GM06990 (cell line): Measurements from ENCODE around the gene ZFR.

Source experiments
- DNase-seq: peaks from one replicate; pipeline ENCODE4 v3.0.0-alpha.2; 2011; ENCODE audit not compliant: insufficient read length; ENCODE audit errors: extremely low read depth
- H3K27me3 ChIP-seq: replicated peaks from 2 replicates; pipeline ENCODE4 v1.6.0; 2011; ENCODE audit warnings: low read length; ENCODE audit not compliant: control insufficient read depth, insufficient read depth
- H3K36me3 ChIP-seq: 2 replicates; pipeline ENCODE4 v1.5.1; 2011; ENCODE audit warnings: low read length; ENCODE audit not compliant: control insufficient read depth, insufficient read depth
- H3K4me3 ChIP-seq: replicated peaks from 2 replicates; pipeline ENCODE4 v1.5.1; 2011; ENCODE audit warnings: low read depth, mild to moderate bottlenecking, control low read depth, low read length
- TF ChIP-seq, protein P1 (sequence below): IDR thresholded peaks from 2 replicates; pipeline ENCODE4 v1.5.1; 2011; ENCODE audit warnings: low read length, control low read depth, mild to moderate bottlenecking, inconsistent platforms; ENCODE audit not compliant: insufficient read depth, poor library complexity, severe bottlenecking

The ZFR gene

DNA sequence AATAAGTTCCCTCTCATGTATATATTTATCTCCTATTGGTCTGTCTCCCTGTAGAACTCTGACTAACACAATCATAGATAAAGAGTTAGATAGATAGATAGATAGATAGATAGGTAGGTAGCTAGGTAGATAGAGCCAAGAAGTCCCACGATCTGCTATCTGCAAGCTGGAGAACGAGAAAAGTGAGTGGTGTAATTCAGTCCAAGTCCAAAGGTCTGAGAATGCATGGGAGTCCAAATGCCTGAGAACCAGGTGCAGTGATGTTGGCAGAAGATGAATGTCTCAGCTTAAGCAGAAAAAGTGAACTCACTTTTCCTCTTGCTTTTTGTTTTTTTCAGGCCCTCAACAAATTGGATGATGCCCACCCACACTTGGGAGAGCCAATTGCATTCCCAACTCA lies 37.7 kb upstream of the ZFR start:
- no peaks in the 10 kb centered on the region for H3K36me3 ChIP-seq
- H3K4me3 ChIP-seq, result no peak overlapping the region
- TF ChIP-seq, protein P1, sequence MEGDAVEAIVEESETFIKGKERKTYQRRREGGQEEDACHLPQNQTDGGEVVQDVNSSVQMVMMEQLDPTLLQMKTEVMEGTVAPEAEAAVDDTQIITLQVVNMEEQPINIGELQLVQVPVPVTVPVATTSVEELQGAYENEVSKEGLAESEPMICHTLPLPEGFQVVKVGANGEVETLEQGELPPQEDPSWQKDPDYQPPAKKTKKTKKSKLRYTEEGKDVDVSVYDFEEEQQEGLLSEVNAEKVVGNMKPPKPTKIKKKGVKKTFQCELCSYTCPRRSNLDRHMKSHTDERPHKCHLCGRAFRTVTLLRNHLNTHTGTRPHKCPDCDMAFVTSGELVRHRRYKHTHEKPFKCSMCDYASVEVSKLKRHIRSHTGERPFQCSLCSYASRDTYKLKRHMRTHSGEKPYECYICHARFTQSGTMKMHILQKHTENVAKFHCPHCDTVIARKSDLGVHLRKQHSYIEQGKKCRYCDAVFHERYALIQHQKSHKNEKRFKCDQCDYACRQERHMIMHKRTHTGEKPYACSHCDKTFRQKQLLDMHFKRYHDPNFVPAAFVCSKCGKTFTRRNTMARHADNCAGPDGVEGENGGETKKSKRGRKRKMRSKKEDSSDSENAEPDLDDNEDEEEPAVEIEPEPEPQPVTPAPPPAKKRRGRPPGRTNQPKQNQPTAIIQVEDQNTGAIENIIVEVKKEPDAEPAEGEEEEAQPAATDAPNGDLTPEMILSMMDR, result no peak
- no peaks in the 10 kb centered on the region; the same call in 1 of the 2 replicates for H3K27me3 ChIP-seq
- no peak for DNase-seq

DNA sequence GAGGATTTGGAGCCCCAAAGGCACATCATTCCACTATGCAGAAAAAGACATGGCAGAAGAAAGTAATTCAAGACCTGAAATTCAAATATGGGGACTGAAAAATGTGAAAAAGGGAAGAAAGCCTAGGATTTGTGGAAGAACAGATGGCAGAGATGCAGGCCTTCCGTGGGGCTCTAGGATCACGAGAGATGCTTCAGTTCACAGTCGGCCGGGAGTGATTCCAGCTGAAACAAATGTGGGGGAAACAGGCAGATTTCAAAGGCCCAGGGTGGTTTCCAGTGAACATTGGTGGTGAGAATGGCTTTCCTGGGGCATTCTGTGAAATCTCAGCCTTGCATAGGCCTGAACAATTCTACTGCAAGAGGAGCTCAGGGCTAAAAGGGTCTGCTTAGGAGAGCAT lies 34.6 kb upstream of the ZFR start:
- Histone ChIP-seq H3K36me3 (no peaks in the 10 kb centered on the region), H3K27me3 (no peaks in the 10 kb centered on the region; the same call in 1 of the 2 replicates), H3K4me3 (no peak overlapping the region)
- TF ChIP-seq, protein P1, result no peak
- DNase-seq, result no peak

DNA sequence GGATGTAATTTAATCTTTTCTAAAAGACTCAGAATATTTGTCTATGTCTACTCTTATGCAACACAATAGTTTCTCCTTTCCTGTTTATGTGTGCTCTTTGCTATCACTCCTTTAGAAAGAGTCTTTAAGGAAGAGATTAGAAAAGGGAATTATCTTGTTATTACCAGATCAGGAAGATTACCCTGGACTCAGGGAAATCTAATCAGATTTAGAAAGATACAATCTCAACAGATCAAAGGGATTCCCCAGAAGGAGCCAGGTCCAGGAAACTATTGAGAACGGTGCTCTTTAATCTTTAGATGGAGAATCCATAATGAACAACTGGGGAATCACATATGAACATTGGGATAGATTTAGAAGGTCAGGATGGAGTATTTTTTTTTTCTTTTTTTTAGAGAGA lies 32.4 kb upstream of the ZFR start:
- TF ChIP-seq, protein P1, result no peak
- Histone ChIP-seq H3K4me3 (no peak overlapping the region), H3K27me3 (no peaks in the 10 kb centered on the region; the same call in 1 of the 2 replicates), H3K36me3 (no peaks in the 10 kb centered on the region)
- DNase-seq, result no peak

DNA sequence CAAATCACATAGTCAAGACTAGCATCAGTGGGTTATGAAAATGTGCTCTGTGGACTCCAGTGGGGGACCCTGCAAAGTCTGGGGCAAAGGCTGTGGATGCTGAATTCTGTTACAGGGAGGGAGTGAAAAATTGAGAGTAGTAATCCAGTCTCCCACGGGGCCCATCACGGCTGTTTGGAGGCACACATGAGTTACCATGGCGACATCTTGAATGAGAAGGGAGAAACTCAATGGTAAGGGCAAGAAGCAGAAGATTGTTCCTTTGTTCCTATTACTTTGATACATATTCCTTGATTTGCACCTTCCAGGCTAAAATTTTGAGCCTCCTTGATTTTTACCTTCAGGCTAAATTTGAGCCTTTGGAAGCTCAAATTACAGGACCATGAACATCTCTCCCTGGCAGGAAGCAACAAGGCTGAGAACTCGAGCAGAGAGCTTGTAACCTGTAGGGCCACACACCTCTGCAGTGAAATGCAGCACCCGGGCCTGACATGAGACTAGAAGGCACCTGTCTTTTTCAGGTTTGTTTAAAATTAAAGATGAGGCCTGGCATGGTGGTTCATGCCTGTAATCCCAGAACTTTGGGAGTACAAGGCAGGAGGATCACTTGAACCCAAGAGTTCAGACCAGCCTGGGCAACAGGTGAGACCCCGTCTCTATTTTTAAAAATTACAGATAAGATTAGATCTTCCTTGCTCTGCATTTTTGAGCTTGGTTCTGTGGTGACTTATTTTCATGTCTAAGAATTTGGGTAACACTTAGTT lies 31.0 kb upstream of the ZFR start:
- TF ChIP-seq, protein P1, result no peak
- DNase-seq, result no peak

DNA sequence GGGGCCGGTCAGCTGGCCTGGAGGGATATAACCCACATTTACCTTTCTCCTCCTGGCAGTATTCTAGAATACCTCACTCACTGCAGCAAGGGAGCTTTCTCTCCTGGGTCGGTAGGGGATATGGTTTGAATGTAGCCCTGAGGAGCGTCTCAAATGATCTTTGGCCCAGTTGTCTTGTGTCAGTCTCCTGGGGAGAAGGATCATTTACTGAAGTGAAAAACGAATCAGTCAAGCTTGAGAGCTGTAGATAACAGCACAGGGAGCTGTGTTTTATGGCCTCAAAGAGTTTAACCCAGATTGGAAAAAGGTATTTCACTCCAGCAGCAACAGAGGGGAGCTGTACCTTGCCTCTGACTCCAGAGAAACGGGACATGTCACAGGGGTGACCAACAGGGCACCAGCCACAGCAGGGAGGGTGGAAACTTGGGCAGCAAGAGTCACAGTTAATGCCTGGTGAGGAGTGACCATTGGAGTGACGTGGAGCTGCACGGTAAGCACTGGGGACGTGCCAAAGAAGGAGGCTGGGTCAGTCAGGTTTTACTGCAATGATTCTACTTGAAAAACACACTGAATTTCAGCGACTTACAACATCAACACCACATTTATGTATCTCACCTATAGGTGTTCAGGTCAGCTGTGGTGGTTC lies 29.8 kb upstream of the ZFR start:
- Histone ChIP-seq H3K36me3 (no peaks in the 10 kb centered on the region), H3K4me3 (no peak overlapping the region), H3K27me3 (no peaks in the 10 kb centered on the region)
- DNase-seq, result no peak
- TF ChIP-seq, protein P1, result no peak

More for the DNA sequence above, 31.0 kb upstream of the ZFR start:
- H3K36me3 ChIP-seq, result no peaks in the 10 kb centered on the region
- H3K4me3 ChIP-seq, result no peak overlapping the region
- H3K27me3 ChIP-seq, result no peaks in the 10 kb centered on the region
